Hindlimb muscle (tissue), 1 donor: ENCODE data around the gene NT5E. TPM values are rescaled to one million over a fixed set of nuclear protein-coding genes. Genes with fewer than 3 reads are reported as not detected.
"Not testable (repeated sequence)": the region's sequence is repeated elsewhere in the genome, so short reads cannot be mapped to it uniquely, and the experiment has no call there.

Source experiments
- DNase-seq: peaks from one replicate; pipeline ENCODE4 v3.0.0-alpha.2; 2013
- polyA plus RNA-seq: library from polyadenylated mRNA; unstranded; fragments of 120-200 nt; gene quantifications from one replicate; pipeline ENCODE4 v1.2.1, GENCODE V29; 2013; ENCODE audit not compliant: insufficient read length

The NT5E gene
- polyA plus RNA-seq, 1 donor: 23.0 TPM

DNA sequence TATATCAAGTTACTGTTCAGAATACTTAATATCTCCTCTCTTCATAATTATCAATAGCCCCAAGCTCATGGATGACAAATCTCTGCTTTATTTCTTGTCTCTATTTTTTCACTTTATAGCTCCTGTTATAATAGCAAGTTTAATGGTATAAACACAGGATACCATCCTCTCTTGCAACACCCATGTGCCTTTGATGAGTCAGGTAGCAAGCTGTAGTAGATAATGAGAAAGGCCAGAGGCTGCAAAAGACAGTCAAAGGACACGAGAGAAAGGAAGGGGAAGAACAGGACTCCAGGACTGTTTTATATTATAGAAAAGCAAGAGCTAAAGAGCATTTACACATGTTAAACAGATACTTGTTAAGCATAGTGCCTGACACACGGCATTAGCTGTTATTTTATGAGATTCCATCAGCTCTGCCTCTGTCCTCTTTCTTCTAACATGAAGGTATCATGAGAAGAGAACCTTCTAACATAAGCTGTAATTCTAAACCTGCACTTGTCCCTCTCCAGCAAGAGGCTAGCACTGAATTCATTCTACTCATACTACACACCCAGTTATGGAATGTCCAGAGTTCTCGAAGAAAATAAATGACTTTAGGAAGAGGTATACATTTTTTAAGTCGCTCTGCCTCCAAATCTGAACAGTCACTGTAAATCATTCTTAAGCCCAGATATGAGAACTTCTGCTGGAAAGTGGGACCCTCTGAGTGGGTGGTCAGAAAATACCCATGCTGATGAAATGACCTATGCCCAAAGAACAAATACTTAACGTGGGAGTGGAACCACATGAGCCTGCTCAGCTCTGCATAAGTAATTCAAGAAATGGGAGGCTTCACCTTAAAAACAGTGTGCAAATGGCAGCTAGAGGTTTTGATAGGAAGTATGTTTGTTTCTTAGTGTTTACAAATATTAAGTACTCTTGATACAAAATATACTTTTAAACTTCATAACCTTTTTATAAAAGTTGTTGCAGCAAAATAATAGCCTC, 45.0 kb downstream of the NT5E start:
- no peak for DNase-seq

DNA sequence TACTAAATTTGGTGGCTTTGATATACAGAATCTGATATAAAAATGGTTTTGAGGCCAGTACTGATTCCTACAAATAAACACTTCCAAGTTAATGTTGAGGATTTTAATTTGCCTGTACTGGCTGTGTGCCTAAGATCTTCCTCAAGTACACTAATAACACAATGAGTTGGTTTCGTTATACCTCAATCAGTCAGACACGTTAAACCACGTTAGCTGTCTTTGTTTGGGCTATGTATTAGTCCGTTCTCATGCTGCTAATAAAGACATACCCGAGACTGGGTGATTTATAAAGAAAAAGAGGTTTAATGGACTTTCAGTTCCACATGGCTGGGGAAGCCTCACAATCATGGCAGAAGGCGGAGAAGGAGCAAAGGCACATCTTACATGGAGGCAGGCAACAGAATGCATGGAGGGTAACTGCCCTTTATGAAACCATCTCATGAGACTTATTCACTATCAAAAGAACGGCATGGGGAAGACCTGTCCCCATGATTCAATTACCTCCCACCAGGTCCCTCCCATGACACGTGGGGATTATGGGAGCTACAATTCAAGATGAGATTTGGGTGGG, 46.2 kb downstream of the NT5E start:
- DNase-seq: no peak

DNA sequence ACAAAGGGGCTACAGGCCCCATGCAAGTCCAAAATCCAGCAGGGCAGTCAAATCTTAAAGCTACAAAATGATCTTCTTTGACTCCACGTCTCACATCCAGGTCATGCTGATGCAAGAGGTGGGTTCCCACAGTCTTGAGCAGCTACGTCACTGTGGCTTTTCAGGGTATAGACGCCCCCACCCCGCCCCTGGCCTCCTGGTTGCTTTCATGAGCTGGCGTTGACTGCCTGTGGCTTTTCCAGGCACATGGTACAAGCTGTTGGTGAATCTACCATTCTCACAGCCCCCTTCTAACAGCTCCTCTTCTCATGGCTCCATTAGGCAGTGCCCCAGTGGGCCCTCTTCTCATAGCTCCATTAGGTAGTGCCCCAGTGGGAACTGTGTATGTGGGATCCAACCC, 47.0 kb downstream of the NT5E start:
- no peak for DNase-seq

DNA sequence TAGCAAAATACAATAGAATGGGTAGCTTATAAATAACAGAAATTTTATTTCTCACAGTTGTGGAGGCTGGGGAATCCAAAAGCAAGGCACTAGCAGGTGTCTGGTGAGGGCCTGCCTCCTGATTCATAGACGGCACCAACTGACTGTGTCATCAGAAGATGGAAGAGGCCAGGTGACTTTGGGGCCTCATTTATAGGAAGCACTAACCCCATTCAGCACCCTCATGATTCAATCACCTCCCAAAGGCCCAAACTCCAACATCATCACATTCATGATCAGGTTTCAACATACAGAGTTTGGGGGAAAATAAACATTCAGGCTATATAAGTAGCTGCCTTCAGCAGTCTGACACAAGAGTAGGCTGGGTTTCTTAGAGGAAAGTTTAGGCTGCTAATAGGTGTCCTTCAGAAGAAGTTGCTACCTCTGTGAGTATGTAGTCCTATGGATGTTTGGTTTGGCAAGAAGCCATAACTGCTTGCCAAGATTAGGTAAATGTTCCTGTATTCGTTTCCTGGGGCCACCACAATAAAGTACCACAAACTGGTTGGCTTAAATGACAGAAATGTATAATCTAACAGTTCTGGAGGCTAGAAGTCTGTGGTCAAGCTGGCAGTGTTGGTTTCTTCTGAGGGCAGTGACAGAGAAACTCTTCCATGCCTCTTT, 48.8 kb downstream of the NT5E start:
- no peak for DNase-seq

DNA sequence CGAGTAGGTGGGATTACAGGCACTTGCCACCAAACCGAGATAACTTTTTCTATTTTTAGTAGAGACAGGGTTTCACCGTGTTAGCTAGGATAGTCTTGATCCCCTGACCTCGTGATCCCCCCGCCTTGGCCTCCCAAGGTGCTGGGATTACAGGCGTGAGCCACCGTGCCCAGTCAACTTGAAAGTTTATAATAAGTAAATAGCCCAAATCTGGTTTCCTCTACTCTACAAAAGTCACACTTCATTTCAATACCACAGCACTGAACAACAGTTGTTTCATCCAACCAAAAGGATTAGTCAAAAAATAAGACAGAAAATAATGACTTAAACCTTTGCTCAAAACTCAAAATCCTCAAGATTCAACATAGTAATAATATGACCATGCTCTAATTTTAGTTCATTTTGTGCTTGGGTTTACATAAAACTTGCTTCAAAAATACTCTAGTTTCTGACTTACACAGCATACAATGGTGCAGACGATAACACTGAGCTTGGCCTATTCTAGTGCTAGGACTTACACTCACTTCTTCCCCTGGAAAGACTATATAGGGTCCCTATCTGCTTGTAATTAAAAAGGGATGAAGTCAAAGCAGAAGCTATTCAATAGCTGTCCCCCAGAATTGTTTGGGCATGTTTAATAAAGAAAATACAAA, 56.7 kb downstream of the NT5E start:
- no peak for DNase-seq

DNA sequence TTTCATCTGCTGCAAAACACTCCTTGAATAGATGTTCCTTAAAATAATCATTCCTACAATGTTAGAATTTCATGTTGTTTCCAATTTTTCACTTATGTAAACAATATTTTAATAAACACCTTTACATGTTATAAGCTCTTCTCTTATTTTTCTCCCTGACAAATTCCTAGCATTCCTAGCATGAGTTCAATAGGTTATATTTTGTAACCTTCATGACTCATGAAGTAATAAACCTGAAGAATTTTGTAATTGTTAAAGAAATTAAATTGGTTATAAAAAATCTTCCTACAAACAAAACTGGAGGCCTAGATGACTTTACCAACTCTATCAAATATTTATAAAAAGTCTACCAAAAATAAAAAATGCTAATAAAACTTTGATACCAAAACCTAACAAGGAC, 66.3 kb downstream of the NT5E start:
- DNase-seq: no peak

DNA sequence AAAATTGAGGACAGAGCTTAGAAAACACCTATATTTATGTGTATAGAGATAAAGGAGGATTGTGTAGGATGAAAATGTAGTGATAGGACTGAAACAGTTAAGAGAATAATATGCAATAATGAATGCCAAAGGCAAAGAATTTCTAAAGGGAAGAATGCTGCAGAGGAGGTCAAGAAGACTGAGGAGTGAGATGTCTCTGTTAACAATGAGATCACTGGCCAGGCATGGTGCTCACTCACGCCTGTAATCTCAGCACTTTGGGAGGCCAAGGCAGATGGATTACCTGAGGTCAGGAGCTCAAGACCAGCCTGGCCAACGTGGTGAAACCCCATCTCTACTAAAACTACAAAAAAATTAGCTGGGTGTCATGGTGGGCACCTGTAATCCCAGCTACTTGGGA, 74.4 kb downstream of the NT5E start:
- DNase-seq: not testable (repeated sequence)

DNA sequence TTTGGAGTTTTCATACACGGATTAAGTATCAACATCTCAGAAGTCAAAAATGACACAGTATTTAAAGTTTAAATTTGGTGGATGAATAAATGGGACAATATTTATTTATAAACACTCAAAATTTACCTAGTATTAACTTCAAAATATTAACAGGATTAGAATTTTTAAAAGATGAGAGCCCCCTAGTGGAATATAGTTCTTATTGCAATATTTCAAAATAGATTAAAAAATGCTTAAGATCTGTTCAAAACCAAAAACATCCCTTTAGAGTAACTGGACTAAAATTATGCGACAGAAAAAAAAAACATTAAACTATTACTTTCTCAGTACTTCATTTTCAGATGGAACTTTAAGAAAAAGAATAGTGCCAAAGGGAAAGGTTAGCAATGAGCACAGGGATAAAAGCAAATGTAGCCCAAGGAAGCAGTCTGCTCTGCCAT, 87.2 kb downstream of the NT5E start:
- no peak for DNase-seq

DNA sequence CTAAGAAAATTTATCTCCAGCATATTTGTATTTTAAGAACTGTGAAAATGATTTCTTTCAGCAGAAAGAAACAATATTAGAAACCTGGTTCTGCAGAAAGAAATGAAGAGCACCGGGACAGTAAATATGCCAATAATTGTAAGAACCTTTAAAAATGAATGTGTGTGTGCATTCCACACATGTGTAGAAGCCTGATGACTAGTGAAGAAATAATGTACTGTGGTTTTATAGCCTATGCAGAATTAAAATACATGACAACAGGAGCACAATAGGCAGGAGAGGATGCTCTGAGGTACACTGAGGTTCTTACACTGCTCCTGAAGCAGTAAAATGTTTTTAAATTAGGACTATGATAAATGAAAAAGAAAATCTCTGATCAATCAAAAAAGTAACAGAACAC, 94.9 kb downstream of the NT5E start:
- no peak for DNase-seq

Other genes with a start within 250 kb of the NT5E start
- gene SNX14, start 143.8 kb downstream of the NT5E start, polyA plus RNA-seq: 42.3 TPM
- gene SYNCRIP, start 192.8 kb downstream of the NT5E start, polyA plus RNA-seq: 92.8 TPM